GM18520 (cell line): ENCODE results near the gene NR5A2.
"Not testable (repeated sequence)": the region's sequence is repeated elsewhere in the genome, so short reads cannot be mapped to it uniquely, and the experiment has no call there.

Experiments
- ATAC-seq: cut with Tn5 transposase; IDR thresholded peaks from one replicate; pipeline ENCODE4 v1.9.1; 2021; ENCODE audit not compliant: unreplicated experiment

Gene NR5A2

DNA sequence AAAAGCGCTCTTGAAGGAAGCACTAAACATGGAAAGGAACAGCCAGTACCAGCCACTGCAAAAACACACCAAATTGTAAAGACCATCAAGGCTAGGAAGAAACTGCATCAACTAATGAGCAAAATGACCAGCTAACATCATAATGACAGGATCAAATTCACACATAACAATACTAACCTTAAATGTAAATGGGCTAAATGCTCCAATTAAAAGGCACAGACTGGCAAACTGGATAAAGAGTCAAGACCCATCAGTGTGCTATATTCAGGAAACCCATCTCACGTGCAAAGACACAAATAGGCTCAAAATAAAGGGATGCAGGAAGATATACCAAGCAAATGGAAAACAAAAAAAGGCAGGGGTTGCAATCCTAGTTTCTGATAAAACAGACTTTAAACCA is 159.8 kb downstream of the NR5A2 start:
- ATAC-seq = not testable (repeated sequence)

DNA sequence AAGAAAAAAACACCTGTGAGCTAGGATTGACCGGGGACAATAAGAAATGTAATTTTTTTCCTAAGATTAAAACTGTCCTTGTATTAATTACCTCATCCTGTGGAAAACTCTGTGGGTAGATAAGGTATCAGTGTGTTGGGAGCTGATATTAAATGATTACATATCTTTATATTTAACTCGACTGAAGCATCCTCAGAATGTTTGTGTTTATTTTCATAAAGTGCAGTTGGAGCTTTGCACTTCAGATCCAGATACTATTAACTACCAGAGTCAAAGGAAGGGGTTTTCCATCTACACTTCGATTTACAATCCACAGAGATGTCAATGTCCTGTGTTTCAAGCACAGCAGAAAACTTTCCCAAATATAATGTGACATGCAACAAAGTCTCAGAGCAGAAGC is 164.5 kb downstream of the NR5A2 start:
- no peak for ATAC-seq

DNA sequence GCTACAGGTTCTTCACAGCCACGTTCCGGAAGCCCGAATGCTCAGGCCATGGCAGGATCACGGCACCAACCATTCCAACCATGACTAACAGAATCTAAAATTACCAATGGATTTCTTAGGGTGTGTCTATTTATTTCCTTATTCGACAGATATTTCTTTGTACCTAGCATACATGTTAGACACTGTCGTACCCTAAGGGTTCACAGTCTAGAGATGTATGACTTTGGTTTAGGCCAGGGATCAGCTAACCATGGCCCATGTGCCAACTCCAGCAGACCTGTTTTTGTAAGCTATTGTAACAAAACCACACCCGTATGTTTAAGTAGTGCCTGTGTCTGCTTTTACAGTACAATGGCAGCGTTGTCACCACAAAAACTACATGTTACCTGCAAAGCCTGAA is 167.0 kb downstream of the NR5A2 start:
- ATAC-seq = no peak

DNA sequence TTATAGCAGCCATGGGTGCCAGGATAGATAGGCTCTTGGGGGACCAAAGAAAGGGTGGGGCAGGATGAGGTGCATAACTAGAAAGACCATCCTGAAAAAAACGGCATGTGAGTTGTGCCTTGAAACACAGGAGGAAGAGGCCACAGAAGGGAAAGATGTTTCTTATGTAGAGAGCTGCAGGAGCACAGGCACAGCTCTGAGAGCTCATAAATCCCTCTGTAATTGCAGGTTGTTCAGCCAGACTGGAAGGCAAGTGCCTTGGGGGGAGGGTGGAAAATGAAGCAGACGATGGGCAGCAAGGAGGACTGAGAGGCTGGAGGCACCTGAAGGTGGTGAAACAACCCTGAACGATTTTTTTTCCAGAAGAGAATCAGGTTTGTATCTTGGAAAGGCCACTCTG is 170.7 kb downstream of the NR5A2 start:
- no peak for ATAC-seq

- no peak for ATAC-seq
Measured at GRCh38 chr1:200205216-200205995, 177.9 kb downstream of the NR5A2 start.

DNA sequence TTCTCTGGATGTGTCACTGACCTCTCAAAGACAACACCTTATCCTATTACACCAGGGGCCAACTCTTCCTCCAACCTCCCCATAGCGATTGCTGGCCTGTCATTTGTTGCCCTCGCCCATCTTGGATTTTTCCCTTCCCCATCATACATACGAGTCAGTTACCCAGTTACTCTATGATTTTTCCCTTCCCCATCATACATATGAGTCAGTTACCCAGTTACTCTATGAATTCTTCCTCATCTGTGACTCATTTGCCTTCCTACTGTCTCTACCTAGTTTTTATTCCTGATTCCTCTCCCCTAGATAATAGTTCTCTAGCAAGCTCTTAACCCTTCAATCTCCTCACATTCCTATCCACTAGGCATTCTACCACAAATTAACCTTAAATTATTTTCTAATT is 178.8 kb downstream of the NR5A2 start:
- no peak for ATAC-seq

GRCh38 chr1:200206761-200207160 is 179.3 kb downstream of the NR5A2 start:
- no peak for ATAC-seq

- peak; percentile 79 for ATAC-seq
Measured at GRCh38 chr1:200207711-200208126, 180.2 kb downstream of the NR5A2 start.

DNA sequence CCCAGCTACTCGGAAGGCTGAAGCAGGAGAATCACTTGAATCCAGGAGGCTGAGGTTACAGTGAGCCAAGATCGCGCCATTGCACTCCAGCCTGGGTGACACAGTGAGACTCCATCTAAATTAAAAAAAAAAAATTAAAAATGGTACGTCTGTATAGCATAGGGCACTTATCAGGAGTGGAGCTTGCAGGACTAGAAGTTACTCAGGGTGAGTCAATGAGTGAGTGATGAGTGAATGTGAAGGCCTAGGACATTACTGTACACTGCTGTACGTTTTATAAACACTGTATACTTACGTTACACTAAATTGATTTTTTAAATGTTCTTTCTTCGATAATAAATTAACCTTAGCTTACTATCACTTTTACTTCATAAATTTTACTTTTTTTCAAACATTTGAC is 183.6 kb downstream of the NR5A2 start:
- no peak for ATAC-seq

DNA sequence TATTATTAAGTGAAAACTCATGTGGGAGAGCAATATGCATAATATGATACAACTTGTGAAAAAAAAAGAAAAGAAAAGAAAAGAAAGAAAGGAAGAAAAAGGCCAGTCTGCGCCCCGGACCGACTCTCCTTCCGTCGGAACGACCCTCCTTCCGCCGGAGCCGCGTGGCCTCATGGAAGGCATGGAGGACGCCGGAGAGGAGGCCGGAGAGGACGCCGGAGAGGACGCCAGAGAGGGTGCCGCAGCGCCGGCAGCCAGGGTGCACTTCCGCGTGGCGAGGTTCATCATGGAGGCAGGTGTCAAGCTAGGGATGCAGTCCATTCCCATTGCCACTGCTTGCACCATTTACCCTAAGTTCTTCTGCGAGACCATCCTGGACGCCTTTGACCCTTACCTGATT is 185.9 kb downstream of the NR5A2 start:
- no peak for ATAC-seq

DNA sequence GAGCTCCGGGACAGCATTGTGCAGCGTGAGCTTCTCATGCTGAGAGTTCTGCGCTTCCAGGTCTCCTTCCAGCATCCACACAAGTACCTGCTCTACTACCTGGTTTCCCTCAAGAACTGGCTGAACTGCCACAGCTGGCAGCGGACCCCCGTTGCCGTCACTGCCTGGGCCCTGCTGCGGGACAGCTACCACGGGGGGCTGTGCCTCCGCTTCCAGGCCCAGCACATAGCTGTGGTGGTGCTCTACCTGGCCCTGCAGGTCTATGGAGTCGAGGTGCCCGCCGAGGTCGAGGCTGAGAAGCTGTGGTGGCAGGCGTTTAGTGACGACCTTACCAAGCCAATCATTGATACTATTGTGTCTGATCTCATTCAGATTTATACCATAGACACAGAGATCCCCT is 186.4 kb downstream of the NR5A2 start:
- ATAC-seq = no peak

DNA sequence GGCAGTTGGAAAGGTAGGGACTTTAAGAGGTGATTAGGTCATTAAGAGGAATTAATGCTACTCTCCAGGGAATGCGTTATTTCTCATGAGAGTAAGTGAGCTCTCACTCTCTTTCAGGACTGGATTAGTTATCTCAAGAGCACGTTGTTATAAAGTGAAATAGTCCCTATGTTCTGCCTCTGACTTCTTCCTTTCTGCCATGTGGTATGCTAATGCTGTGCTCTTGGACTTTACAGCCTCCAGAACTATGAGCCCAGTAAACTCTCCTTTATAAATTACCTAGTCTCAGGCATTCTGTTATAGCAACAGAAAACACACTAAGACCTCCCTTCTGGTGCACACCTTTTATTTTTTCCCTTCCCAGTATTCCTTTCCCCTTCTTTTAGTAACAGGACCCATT is 187.8 kb downstream of the NR5A2 start:
- no peak for ATAC-seq

DNA sequence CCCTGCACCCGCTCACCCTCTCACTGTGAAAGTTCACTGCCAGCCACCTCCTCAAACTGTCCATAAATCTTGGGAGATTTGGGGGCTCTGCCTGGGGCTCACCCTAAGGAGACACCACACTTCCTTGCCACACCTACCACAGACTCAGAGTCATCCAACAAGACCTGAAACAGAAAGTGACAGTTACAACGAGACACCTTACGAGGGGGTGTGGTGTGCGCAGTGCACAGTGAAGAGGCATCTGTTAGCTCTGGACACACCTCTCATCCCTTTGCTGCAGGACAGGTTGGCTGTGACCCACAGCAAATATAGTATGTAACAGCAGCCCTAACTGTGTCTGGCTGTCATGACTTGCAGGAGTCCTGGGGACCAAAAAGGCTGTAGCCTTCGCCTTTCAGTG is 190.2 kb downstream of the NR5A2 start:
- peak; percentile 90 for ATAC-seq

- no peak for ATAC-seq
Measured at GRCh38 chr1:200221614-200222282, 194.2 kb downstream of the NR5A2 start.

- no peak for ATAC-seq
Measured at GRCh38 chr1:200223207-200223606, 195.7 kb downstream of the NR5A2 start.

- ATAC-seq = no peak
Measured at GRCh38 chr1:200223613-200224012, 196.1 kb downstream of the NR5A2 start.

GRCh38 chr1:200224315-200224714 is 196.8 kb downstream of the NR5A2 start:
- ATAC-seq = no peak

- ATAC-seq = no peak
Measured at GRCh38 chr1:200226268-200226968, 198.9 kb downstream of the NR5A2 start.

DNA sequence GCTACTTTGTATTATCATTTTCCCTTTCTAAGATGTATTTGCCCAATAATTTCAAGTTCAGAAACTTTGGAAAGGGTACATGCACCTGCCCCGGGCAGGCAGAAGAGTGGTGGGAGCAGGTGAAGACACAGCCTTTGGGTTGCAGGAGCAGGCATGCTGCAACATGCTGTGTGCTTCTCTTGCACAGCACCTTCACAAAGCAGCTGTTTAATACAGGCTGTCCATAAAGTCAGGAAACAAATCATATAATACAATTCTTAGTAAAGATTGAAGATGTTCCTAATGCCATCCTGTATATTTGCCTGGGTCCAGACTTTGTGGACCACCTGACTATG is 199.4 kb downstream of the NR5A2 start:
- no peak for ATAC-seq
